CD4-positive, alpha-beta T cell treated with Interleukin-17A for 1 hour (primary cell): ENCODE results near the gene ITPRIPL1.
A peak's percentile ranks its signal among the peaks of the same experiment; 100 is the strongest.
"Not testable (repeated sequence)": the region's sequence is repeated elsewhere in the genome, so short reads cannot be mapped to it uniquely, and the experiment has no call there.

Experiments
- DNase-seq: peaks from one replicate; pipeline ENCODE4 v3.0.0-alpha.2; 2020

Gene ITPRIPL1, protein sequence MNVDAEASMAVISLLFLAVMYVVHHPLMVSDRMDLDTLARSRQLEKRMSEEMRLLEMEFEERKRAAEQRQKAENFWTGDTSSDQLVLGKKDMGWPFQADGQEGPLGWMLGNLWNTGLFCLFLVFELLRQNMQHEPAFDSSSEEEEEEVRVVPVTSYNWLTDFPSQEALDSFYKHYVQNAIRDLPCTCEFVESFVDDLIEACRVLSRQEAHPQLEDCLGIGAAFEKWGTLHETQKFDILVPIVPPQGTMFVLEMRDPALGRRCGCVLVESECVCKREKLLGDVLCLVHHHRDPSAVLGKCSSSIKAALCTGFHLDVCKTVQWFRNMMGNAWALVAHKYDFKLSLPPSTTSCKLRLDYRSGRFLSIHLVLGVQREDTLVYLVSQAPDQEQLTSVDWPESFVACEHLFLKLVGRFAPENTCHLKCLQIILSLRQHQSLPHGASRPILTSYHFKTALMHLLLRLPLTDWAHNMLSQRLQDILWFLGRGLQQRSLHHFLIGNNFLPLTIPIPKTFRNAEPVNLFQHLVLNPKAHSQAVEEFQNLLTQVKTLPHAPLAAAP

DNA sequence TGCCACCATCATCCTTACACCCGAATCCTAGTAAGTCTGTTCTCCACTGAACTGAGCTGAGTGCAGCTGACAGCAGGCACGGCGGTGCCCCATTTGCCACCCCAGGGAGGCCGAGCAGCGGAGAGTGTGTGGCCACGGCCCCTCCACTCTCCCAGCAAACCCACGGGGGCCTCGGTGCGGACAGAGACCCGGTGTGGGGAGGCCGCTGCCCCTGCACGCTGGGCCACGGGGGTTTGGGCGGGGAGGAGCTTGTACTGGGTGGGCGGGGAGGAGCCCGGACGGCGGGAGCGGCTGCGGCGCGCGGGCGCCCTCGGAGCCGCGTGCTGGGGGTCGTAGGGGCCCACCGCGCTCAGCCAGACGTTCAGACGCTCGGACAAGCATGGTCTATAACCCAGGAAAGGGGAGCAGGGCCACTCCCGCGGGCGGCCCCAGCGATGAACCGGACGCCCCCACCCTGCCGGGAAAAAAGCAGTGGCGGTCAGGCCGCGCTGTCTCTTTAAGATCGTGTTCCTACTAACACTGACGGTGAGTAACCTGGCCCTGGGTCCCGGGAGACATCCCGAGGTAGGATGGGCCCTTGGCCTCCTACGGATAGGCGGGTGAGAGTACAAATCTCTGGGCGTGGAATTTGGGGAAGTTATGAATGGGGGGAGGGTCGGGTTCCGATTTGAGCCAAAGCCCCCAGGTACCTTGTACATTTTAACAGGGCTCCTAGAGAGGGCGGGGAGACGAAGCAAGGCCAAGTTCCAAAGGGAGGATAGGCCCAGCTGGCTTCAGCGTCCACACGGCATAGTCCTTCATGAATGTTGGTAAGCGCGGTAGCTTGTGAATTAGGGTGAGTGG is at the start of gene ITPRIPL1:
Gene ITPRIPL1 (plus strand): TSS at position 277 of the 843 bp plus-strand sequence. CDS start 523 bp downstream, at position 800.
- peak; percentile 34 for DNase-seq

DNA sequence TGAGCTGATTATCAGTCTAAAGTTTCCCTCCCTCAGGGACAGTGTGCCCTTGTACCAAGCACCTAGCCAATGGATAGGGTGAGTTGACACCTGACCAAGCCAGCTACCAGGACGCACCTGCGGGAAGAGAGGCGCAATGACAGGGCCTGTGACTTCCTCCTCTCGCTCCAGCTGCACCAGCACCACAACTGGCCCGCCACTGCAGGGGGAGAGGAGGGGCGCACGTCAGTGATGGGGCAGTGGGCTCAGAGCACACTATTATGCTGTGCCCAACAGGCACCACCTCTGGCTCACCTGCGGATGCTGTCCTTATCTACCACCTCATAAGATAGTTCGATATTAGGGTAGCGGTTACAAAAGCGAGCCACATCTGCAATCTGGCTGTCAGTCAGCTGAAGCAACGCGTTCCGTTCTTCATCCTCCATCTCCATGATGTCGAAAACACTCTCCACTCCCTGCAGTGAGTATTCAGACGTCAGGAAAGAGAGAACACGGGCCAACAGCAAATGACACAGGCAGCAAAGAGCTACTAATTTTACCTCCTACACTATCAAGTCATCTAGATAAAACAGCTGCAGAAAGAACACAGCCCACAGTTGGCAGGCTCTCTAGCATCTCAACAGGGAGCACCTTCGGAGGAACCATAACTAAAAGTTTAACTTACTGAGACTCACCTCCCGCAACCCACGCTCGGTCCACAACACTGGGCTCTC is 48.2 kb upstream of the ITPRIPL1 start:
- no peak for DNase-seq

DNA sequence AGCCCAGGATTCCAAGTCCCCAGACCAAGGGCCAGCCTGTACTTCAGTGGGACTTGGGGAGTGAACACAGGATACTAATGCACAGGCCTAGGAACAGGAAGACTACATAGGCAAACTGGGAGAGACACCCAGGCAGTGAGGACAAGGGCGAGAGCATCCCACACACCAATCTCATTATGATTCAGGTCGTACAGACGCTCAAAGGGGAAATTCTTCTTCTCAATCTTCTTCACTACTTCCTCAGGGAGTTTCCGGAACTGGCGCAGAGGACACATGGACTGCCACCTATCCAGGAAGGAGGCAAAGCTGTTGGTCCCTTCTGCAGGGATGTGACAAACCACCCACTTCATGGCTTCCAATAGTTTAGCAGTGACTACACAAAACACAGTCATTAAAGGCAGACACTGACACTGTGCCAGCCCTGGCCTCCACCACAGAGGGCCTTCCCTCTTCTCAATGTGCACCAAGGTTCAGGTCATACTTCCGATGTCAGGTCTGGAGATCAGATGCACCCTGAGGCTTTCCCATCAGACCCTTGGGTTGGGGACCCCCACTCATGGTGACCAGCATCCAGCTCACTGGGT is 37.8 kb upstream of the ITPRIPL1 start:
- no peak for DNase-seq

DNA sequence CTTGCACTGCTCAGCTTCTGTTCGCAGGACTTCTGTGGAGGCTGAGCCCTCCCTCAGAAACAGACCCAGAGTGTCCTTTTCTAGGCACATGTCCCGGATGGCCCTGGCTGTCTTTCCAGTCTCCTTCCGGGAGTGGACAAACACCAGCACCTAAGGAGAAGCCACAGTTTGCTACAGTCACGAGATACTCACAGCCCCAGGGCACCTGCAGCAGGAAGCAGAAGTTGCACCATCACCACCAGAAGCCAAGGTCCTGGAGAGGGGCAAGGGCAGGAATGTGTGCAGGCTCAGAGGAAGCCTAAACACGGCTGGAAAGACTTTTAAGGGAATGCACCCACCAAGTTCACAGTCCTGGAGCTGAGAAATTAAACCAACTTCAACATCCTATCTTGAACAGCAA is 33.4 kb upstream of the ITPRIPL1 start:
- no peak for DNase-seq

DNA sequence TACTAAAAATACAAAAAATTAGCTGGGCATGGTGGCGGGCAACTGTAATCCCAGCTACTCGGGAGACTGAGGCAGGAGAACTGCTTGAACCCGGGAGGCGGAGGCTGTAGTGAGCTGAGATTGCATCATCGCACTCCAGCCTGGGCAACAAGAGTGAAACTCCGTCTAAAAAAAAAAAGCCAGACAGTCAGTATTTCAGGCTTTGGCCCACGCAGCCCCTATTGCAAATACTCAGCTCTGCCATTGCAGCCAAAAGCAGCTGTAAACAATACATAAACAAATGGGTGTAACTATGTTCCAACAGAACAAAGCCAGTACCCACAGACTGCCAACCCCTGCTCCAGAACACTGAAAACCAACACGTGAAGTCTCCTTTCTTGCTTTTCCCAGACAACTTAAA is 30.8 kb upstream of the ITPRIPL1 start:
- not testable (repeated sequence) for DNase-seq

DNA sequence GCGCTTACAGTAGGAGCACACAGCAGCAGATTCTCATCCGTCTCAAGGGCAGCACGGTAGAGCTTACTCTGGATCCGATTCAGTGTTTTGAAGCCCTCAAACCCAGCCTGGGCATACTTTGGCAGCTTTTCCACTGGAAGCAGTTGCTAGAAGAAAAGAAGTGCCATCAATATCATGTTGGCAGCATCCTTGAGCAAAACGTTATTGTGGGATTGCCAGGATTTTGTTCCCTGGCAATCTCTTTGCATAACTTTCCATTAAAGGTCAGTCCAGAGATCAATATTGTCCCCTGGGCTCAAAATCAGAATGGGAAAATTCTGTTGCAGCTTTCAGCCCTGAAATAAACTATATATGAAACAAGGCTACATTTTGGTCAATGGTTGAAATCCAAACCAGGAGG is 28.2 kb upstream of the ITPRIPL1 start:
- DNase-seq, result no peak

DNA sequence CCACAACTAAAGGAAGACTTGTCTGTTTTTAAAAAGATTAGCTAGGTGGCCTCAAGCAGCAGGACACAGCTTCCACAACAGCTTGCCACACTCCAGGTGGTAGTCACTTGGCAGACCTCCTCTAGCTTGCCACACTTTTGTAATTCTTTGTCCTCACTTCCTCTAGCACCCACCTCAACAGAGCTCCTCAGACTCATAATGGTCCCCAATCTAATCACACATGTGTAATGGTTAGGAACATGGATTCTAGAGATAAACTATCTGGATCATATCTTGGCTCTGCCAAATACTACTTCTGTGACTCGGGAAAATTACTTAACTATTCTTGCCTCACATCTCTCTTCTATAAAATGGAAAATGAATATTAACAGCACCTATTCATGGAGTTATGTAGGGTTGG is 23.3 kb upstream of the ITPRIPL1 start:
- no peak for DNase-seq

DNA sequence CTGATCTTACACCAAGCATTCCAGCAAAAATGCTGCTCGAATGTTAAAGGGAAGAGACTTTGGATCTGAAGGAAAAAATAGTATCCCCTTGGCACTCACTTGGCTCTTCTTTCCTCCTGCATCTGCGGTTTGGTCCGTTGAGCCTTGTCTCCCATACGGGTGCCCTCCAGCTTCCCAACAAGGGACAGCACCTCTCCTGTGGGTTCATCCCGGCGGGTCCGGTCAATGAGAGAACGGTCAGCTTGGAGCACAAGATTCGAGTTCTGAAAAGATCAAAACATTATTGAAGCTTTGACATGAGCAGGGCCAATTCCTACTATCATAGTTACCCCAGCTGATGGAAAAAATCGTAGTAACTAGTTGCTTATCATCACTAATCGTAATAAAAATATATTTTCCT is 20.5 kb upstream of the ITPRIPL1 start:
- DNase-seq, result no peak

DNA sequence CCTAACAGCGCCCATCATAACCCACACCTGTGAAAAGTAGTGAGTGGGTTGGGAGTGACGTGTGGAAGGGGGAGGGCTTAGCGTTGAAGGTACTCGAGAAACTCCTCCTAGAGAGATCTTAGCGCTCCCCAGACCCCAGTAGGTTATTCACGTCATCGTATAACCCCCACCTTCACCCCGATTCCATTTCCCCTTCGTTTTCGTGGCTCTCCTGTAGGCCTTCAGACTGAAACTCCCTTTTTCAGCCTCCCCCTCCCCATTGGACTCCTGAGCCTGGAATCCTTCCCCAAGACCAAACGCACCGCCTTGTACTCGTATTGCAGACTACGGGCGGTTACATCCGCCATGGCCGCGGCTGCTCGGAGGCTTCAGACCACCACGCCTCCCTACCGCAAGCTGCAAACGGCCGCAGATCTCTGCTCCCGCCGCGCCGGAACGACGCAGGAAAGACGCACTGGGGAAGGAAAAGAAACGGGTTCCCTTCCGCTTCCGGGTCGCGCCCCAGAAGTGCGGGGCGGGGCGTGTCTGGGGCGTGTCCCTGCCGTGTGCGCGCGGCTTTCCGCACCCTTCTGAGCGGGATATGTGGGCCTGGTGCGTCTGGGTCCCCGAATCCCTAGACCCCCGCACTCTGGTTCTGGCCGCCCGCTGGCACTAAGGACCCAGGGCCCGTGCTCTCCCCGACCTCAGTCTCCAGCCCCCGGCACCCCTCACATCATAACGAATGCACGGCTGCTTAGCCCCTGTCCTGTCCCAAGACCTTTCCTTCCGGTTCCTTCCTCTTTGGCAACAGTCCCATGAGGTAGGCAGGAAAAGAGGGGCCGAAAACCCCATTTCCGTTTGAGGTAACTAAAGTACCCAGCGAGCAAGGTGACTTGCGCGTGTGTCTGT is 19.8 kb upstream of the ITPRIPL1 start, which contains the start of gene SNRNP200:
Gene SNRNP200 (minus strand): TSS at position 456 of the 888 bp plus-strand sequence. CDS start 109 bp downstream, at position 347.
- DNase-seq, result peak; percentile 92

DNA sequence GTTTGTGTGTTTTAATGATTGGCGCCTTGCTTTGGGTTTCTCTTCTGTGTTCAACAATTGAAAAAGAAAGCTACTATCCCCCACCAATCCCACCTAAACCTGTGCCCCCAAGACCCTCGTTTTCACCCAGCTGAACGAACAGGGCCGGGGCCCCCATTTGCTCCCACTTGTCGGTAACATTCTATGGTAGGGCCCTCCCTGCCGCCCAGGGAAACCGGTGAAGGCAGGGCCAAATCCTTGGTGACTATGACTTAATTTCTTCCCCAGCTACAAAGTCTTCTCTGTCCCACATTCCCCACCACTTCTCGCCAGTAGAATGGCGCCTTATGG is 19.2 kb upstream of the ITPRIPL1 start:
- DNase-seq, result peak; percentile 5

DNA sequence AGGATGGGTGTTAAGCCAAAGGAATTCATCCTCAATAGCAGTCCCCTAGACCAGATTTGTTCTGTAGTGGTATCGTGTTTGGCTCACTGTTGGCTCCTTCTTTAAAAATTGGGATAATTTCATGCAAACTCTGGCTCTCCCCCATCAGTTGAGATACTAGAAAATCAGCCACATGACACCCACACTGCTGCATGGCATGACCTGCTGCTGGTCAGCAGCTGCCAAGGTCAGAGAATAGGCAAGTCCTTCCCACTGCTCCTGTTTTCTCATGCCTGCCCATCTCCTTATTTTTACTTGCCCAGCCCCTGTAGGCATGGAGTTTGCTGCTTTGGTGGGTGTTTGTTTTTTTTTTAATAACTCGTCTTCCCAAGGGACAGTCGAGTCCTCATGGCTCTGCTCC is 18.7 kb upstream of the ITPRIPL1 start:
- DNase-seq, result no peak

DNA sequence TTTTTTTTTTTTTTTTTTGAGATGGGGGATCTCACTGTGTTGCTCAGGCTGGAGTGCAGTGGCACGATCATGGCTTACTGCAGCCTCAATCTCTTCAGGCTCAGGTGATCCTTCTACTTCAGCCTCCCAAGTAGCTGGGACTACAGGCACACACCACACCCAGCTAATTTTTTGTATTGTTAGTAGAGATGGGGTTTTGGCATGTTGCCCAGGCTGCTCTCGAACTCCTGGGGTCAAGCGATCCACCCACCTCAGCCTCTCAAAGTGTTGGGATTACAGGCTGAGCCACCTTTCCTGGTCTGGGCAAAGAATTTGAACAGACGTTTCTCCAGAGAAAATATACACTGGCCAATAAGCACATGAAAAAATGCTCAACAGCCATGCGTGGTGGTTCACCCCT is 16.9 kb upstream of the ITPRIPL1 start:
- no peak for DNase-seq

DNA sequence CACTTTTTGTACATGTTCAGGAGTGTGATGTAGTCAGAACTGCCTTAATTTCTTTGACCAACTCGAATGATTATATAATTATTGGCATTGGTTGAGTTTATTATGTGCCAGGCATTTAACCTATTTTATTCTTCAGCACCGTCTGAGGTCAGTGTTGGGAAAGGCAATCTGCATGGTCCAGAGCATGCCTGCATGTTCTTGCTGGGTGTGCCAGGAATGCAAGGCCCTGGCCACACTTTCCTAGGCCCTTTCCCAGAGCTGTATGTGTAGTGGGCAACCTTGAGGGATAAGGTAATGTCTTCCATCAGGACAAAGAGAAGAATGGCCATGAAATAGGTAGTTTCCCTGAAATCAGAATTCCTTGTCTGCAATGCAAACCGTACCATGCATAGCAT is 10.1 kb upstream of the ITPRIPL1 start:
- no peak for DNase-seq

DNA sequence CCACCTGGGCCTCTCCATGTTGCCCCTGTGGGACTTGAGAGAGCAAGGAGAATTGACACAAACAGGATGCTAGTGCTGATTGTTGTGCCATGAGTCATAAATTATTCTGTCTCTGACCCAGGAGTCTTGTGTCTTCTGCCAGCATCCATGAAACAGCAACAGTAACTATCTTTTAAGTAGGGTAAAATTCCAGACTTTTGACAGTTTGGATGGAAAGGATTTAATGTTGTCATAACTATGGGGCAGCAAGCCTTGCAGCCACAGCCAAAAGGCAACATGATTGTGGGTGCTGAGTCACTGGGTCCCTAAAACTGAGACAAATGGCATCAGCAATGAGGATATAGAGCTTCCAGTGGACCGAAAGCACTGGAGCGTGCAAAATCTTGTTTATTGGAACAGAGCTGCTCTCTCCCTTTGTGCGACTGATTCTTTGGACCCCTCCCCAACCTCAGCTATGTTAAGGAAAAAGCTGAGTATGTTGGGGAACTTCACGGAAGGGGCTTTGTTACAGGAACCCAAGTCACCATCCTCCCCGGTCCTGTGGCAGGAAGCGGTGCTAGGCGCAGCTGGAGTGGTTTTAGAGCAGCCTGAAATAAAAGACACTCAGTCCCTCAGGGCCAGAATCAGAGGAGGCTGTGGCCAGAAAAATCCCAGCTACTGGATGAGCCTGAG is 9.6 kb upstream of the ITPRIPL1 start:
- peak; percentile 40 for DNase-seq

DNA sequence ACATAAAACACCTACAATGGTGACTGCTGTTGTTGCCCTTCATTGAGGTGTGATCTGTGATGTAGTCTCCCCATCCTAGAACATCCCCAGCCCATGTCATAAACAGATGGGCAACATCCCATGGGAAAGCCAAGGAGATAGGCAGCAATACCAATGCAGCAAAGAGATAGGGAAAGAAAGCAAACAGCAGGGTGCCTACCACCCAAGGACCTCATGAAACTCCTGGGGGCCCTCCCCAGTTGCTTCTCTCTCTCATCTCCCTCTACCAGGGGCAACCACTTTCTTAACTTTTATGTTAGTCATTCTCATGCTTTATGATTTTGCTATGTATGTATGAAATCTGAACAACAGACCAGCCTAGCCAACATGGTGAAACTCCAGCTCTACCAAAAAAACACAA is 8.1 kb upstream of the ITPRIPL1 start:
- DNase-seq, result no peak

DNA sequence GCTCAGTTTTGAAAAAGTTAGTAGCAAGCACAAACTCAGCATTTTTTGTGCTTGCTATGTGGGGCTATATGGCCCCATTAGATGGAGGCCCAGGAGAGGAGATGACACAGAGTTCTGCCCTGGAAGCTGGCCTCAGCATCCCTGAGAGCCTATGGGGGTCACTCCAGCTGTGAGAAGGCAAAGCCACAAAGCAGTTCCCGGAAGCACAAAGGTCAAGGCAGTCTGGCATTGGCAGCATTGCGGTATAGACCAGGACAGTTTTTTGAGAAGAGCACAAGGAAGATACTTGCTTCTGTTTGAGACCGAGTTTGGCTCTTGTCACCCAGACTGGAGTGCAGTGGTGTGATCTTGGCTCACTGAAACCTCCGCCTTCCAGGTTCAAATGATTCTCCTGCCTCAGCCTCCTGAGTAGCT is 7.5 kb upstream of the ITPRIPL1 start:
- DNase-seq, result no peak

DNA sequence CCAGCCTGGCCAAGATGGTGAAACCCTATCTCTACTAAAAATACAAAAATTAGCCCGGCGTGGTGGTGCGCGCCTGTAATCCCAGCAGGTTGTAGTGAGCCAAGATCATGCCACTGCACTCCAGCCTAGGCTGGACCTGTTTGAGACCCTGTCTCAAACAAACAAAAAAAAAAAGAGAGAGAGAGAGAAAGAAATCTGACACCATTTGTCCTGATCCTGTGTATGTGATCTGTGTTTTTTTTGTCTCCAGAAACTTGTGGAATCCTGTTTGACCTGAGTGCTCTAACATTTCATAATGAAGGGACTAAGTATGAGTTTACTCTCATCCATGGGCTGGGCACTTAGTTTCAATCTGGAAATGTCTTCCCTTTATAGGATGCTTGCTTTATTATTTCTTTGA is 6.4 kb upstream of the ITPRIPL1 start:
- DNase-seq, result no peak

DNA sequence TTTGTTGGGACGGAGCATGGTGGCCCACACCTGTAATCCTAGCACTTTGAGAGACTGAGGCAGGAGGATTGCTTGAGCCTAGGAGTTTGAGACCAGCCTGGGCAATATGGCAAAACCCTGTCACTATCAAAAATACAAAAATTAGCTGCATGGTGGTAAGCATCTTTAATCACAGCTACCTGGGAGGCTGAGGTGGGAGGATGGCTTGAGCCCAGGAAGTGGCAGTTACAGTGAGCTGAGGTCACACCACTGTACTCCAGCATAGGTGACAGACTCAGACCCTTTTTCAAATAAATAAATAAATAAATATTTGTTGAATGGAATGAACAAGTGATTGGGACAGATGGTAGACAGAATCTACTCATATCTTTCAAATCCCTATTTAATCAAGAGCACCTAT is 5.7 kb upstream of the ITPRIPL1 start:
- no peak for DNase-seq

DNA sequence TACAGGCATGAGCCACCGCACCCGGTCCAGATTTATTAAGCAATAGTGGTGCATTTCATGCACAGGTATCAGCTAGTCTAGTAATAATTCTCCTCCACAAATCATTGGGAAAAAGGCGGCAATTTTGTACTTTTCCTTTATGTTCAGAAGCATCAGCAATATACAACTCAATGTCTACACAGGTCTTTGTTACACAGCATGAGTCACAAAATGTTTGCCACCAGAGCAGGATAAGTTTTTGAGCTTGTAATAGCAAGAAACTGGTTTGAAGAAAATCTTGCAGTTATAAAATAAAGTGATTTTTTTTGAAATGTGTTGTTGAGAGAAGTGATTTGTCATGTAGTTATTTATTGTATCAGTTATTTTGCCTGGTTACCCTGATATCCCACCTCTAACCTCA is 4.8 kb upstream of the ITPRIPL1 start:
- no peak for DNase-seq

DNA sequence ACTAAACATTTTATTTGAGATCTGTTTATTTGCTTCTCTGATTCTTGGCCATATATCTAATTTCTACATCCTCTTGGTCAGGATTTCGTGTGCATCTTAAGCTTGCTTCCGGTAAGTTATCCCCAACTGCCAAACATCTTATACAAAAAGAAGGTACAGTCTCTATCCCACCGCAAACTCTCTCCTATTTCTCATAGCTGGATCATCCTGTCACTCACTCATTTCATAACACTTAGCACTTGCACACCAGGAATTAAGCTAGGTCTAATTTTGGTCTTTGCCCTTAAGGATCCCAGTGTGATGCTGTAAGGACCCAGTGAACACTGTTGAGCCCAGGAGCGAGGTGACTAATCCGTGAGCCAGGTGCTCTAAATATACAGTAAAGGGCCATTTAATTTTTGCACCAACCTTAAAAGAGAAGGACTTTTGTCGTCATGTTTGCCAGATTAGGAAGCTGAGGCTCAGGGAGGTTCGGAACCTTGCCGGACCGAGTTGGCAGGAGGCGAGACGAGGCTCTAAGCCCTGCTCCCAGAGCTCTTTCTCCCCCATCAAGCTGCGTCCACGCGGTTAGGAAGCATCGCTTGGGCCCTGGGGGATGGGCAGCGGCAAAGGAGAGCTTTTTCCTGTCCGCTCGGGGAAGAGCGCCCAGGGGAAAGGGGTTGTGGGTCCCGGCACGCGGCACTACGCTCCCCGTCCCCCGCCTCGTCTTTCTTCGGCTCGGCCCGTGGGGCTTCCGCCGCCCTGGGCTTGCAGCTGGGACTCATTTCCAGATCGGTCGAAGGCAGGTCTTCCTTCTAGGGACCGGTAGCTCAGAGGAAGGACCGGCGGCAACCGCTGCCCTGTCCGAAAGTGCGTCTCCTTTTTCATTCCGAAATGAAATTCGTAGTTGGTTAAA is 4.1 kb upstream of the ITPRIPL1 start:
- DNase-seq, result no peak
